Stimulated activated CD8-positive, alpha-beta memory T cell treated with anti-CD3 and anti-CD28 coated beads, Interleukin-4, amount 100 ng/mL, for 48 hours (primary cell): Measurements from ENCODE around the gene L3MBTL2.

Experiments used
- DNase-seq: peaks from one replicate; pipeline ENCODE4 v3.0.0-alpha.2; 2020

The L3MBTL2 gene

DNA sequence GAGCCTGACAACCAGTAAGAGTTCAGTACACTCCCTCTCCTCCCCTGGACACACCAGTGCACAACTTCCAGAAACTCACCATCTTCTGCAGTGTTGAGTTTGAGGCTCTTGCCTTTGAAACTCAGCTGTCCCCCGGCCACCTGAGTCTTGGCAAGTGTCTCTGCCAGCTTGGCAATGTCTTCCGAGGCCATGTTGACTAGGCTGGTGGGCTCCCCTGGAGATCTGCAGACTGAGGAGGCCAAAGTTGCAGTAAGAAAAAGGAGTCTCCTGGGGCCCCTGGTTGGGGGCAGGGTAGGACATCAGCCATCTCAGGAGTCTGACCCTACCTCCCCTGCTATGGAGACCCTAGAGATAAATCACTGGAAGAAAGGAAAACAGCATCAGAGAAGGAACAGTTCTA lies 75.7 kb downstream of the L3MBTL2 start:
- no peak for DNase-seq
